DND-41 (cell line): Measurements from ENCODE around the gene CLC.

Source experiments
- ATAC-seq: fragments of 200-7000 bp; cut with Tn5 transposase; 3 replicates; pipeline ENCODE4 v1.9.1; 2021; ENCODE audit warnings: low read depth; ENCODE audit not compliant: insufficient read depth
- DNase-seq: peaks from one replicate; pipeline ENCODE4 v3.0.0-alpha.2; 2020
- H2AFZ ChIP-seq: 2 replicates; pipeline ENCODE4 v1.6.0; 2012; ENCODE audit warnings: low read depth, low read length
- H3K27ac ChIP-seq: 2 replicates; pipeline ENCODE4 v1.5.1; 2012; ENCODE audit warnings: low read length, inconsistent platforms
- H3K27me3 ChIP-seq: fragments of 200-600 bp; sonication (generic); 2 replicates; pipeline ENCODE4 v1.6.0; 2012; ENCODE audit warnings: low read length, mild to moderate bottlenecking, inconsistent platforms; ENCODE audit not compliant: insufficient read depth, poor library complexity
- H3K36me3 ChIP-seq: 2 replicates; pipeline ENCODE4 v1.5.1; 2012; ENCODE audit warnings: low read length, inconsistent platforms; ENCODE audit not compliant: insufficient read depth
- H3K4me1 ChIP-seq: 2 replicates; pipeline ENCODE4 v1.5.1; 2012; ENCODE audit warnings: mild to moderate bottlenecking, low read length; ENCODE audit not compliant: insufficient read depth
- H3K4me2 ChIP-seq: 2 replicates; pipeline ENCODE4 v1.6.0; 2012; ENCODE audit warnings: mild to moderate bottlenecking, moderate library complexity, low read length, inconsistent platforms; ENCODE audit not compliant: insufficient read depth
- H3K4me3 ChIP-seq, 2 experiments: fragments of 200-600 bp in 1 of 2; shearing (Covaris generic) in 1 of 2; 2 replicates each; pipeline ENCODE4 v1.5.1; 2012 to 2016; ENCODE audit warnings: inconsistent platforms in 2 of 2, low read length in 2 of 2, mild to moderate bottlenecking in 2 of 2, low read depth in 1 of 2, moderate library complexity in 1 of 2
- H3K79me2 ChIP-seq: 2 replicates; pipeline ENCODE4 v1.6.0; 2012; ENCODE audit warnings: low read length, inconsistent platforms; ENCODE audit not compliant: insufficient read depth
- H3K9ac ChIP-seq: 2 replicates; pipeline ENCODE4 v1.6.0; 2012; ENCODE audit warnings: low read depth, mild to moderate bottlenecking, inconsistent platforms, low read length, moderate library complexity
- H3K9me3 ChIP-seq: 2 replicates; pipeline ENCODE4 v1.5.1; 2012; ENCODE audit warnings: low read length, moderate library complexity, mild to moderate bottlenecking, inconsistent platforms; ENCODE audit not compliant: insufficient read depth, severe bottlenecking
- H4K20me1 ChIP-seq: 2 replicates; pipeline ENCODE4 v1.6.0; 2012; ENCODE audit warnings: low read length; ENCODE audit not compliant: insufficient read depth
- CTCF ChIP-seq: IDR thresholded peaks from 2 replicates; pipeline ENCODE4 v1.5.1; 2012; ENCODE audit warnings: borderline replicate concordance, low read length, moderate library complexity, mild to moderate bottlenecking; ENCODE audit not compliant: poor library complexity, severe bottlenecking; ENCODE audit errors: extremely low read depth
- EZH2 ChIP-seq: IDR thresholded peaks from 3 replicates; pipeline ENCODE4 v1.6.1; 2012; ENCODE audit warnings: borderline replicate concordance, low read depth, mild to moderate bottlenecking, moderate library complexity, low read length, inconsistent platforms; ENCODE audit not compliant: severe bottlenecking

CLC gene

GRCh38 chr19:39733841-39734240, 4.0 kb downstream of the CLC start:
- H3K4me3 ChIP-seq = no peak overlapping the region
- no peaks in the 10 kb centered on the region for H4K20me1 ChIP-seq
- peaks cover 17% of the 10 kb centered on the region for H3K27me3 ChIP-seq
- H2AFZ ChIP-seq = no peak overlapping the region
- no peak overlapping the region for H3K27ac ChIP-seq
- no peaks in the 10 kb centered on the region for H3K36me3 ChIP-seq
- H3K79me2 ChIP-seq = no peaks in the 10 kb centered on the region
- ATAC-seq (no peak), DNase-seq (no peak)
- no peak overlapping the region for H3K9ac ChIP-seq
- no peak overlapping the region for H3K4me2 ChIP-seq
- H3K4me1 ChIP-seq = no peaks in the 10 kb centered on the region
- no peaks in the 10 kb centered on the region for H3K9me3 ChIP-seq
- TF ChIP-seq EZH2 (no peak), CTCF (no peak)

- Histone ChIP-seq H3K9ac (no peak overlapping the region), H3K9me3 (no peaks in the 10 kb centered on the region), H3K79me2 (no peaks in the 10 kb centered on the region), H4K20me1 (no peaks in the 10 kb centered on the region), H3K27ac (no peak overlapping the region), H3K4me1 (no peaks in the 10 kb centered on the region), H3K36me3 (no peaks in the 10 kb centered on the region), H3K4me2 (no peak overlapping the region), H2AFZ (no peak overlapping the region), H3K27me3 (peaks cover 9% of the 10 kb centered on the region), H3K4me3 (no peak overlapping the region)
- TF ChIP-seq EZH2 (no peak), CTCF (no peak)
- DNase-seq (no peak), ATAC-seq (no peak)
Measured at GRCh38 chr19:39731685-39732084, 6.1 kb downstream of the CLC start.

- Histone ChIP-seq H3K4me1 (no peaks in the 10 kb centered on the region), H3K27ac (no peak overlapping the region), H3K36me3 (no peaks in the 10 kb centered on the region), H3K4me2 (no peak overlapping the region), H3K27me3 (peaks cover 16% of the 10 kb centered on the region), H3K4me3 (no peak overlapping the region), H2AFZ (no peak overlapping the region), H3K9ac (no peak overlapping the region), H3K9me3 (no peaks in the 10 kb centered on the region), H3K79me2 (no peaks in the 10 kb centered on the region), H4K20me1 (no peaks in the 10 kb centered on the region)
- ATAC-seq (no peak), DNase-seq (no peak)
- TF ChIP-seq EZH2 (no peak), CTCF (no peak)
Measured at GRCh38 chr19:39729594-39729993, 8.2 kb downstream of the CLC start.

DNA sequence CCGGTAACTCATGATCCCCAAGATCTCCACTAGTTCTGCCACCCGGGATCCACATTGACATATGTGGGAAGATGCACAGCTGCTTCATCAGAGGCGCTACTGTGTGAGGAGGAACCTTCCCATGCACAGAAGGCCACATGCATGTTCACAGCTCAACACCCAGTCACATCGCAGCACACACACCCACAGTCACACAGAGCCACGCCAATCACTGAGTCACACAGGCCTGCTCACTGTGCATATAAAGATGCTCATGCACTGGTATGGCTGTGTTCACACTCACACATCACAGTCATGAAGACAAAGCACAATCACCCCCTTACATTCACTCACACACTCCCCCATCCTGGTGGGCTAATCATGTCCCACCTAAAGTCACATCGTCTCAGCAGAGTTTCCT, 9.8 kb downstream of the CLC start:
- no peak overlapping the region for H3K27ac ChIP-seq
- no peak overlapping the region for H3K9ac ChIP-seq
- H4K20me1 ChIP-seq = no peaks in the 10 kb centered on the region
- TF ChIP-seq EZH2 (no peak), CTCF (no peak)
- no peak for ATAC-seq
- H3K4me3 ChIP-seq = no peak overlapping the region
- H3K9me3 ChIP-seq = no peaks in the 10 kb centered on the region
- H3K36me3 ChIP-seq = no peaks in the 10 kb centered on the region
- peaks cover 14% of the 10 kb centered on the region for H3K27me3 ChIP-seq
- no peaks in the 10 kb centered on the region for H3K4me1 ChIP-seq
- H2AFZ ChIP-seq = no peak overlapping the region
- no peak for DNase-seq
- H3K4me2 ChIP-seq = no peak overlapping the region
- no peaks in the 10 kb centered on the region for H3K79me2 ChIP-seq
